Measurements from ENCODE around the gene C22orf42. TPM values are rescaled to one million over a fixed set of nuclear protein-coding genes. Genes with fewer than 3 reads are reported as not detected.

C22orf42 gene
- total RNA-seq, 1 experiment from 2014 or later: not detected

DNA sequence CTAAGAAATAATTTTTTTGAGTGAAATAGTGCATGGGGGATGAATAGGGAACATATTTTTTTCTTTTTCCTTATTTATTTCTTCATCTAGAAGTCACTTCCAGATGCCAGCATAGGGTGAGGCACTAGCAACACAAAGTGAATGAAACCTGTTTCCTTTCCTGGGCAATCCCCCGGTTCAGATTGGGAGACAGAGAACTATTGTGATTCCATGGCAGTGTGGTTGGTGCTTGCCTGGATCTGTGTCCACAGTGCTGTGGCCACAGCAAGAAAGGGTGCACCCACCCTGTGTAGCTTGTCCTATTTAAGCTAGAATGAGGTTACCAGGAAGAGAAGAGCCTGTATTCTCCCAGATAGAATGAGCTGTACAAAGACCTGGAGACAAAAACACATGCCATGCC is 58.4 kb downstream of the C22orf42 start:
- POLR2A ChIA-PET (ENCODE audit: low non-redundant PET): no interaction called here
- Histone ChIP-seq H3K4me1 (ENCODE audit: insufficient read depth, low read length, poor library complexity, severe bottlenecking) (no peaks in the 10 kb centered on the region), H3K36me3 (ENCODE audit: insufficient read depth, low read length, poor library complexity, severe bottlenecking) (no peaks in the 10 kb centered on the region), H3K27ac (ENCODE audit: low read depth, low read length, poor library complexity, severe bottlenecking) (no peak overlapping the region), H3K4me3 (ENCODE audit: low read depth, low read length, poor library complexity, severe bottlenecking) (no peak overlapping the region), H3K9me3 (ENCODE audit: low read depth, low read length, poor library complexity, severe bottlenecking) (no peaks in the 10 kb centered on the region), H3K27me3 (replicated peaks; ENCODE audit: insufficient read depth, low read depth, low read length, poor library complexity) (peaks cover 36% of the 10 kb centered on the region)
- TF ChIP-seq, protein P1, sequence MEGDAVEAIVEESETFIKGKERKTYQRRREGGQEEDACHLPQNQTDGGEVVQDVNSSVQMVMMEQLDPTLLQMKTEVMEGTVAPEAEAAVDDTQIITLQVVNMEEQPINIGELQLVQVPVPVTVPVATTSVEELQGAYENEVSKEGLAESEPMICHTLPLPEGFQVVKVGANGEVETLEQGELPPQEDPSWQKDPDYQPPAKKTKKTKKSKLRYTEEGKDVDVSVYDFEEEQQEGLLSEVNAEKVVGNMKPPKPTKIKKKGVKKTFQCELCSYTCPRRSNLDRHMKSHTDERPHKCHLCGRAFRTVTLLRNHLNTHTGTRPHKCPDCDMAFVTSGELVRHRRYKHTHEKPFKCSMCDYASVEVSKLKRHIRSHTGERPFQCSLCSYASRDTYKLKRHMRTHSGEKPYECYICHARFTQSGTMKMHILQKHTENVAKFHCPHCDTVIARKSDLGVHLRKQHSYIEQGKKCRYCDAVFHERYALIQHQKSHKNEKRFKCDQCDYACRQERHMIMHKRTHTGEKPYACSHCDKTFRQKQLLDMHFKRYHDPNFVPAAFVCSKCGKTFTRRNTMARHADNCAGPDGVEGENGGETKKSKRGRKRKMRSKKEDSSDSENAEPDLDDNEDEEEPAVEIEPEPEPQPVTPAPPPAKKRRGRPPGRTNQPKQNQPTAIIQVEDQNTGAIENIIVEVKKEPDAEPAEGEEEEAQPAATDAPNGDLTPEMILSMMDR (conservative IDR thresholded peaks at IDR 0.05; ENCODE audit: low read depth, low read length): no peak
- TF ChIP-seq EZH2 (IDR thresholded peaks at IDR 0.05; ENCODE audit: borderline replicate concordance, low read depth, low read length, poor library complexity, severe bottlenecking): no peak
- CTCF ChIA-PET: no interaction called here
- intact Hi-C loops (cut with micrococcal nuclease; ENCODE audit: unreplicated experiment): loop anchor here (5.0 to 10.0 kb wide), 3 partner anchors 164 to 947 kb away; partner anchors contain the start of gene FBXO7
- no TSS peak for BruUV-seq (replicated peaks)
- DNase-seq (ENCODE audit: low spot score): no peak

Other genes with a start within 250 kb of the C22orf42 start
- gene YWHAH, start 214.8 kb downstream of the C22orf42 start, total RNA-seq (2021): 161 and 177 TPM in 2 replicates
- not detected in 2 replicates for gene SLC5A1, start 116.0 kb downstream of the C22orf42 start, total RNA-seq (2021)
- 0.13 TPM in 1 of 2 replicates, not detected in the other for gene RFPL2, start 45.8 kb upstream of the C22orf42 start, total RNA-seq (2021)
- 0.15 and 0.19 TPM in 2 replicates for gene SLC5A4, start 96.0 kb upstream of the C22orf42 start, total RNA-seq (2021)
- gene RFPL3, start 198.6 kb upstream of the C22orf42 start, total RNA-seq (2021): not detected in 2 replicates